Right lobe of liver (tissue), 4 donors: ENCODE data around the gene EHF.

ENCODE experiments used
- CTCF ChIP-seq, 4 donors: fragments of 200-600 bp in 3 of 4; fragments of 450-650 bp in 1 of 4; IDR thresholded peaks; one replicate each; pipeline versions ENCODE4 v1.5.1 to v1.8.0; 2016 to 2022; ENCODE audit warnings: antibody characterized with exemption in 4 of 4, mild to moderate bottlenecking in 2 of 4
- POLR2A ChIP-seq: fragments of 450-650 bp; IDR thresholded peaks from one replicate; pipeline ENCODE4 v1.6.1; 2017; ENCODE audit warnings: antibody characterized with exemption, mild to moderate bottlenecking
- donor health status: DM: no; HTN: no; CAD: no.
- donor health status: DM: no; HTN: no; CAD: no.
- donor health status: DM: no; HTN: yes; CAD: no.

GRCh38 chr11:34585304-34585734, 35.6 kb upstream of the EHF start:
- TF ChIP-seq CTCF (IDR thresholded peaks at IDR 0.05) (no peak), POLR2A (no peak)
